Esophagus muscularis mucosa (tissue), 4 donors: ENCODE results near the gene RCAN1.

Source experiments
- EP300 ChIP-seq: sonication (generic); formaldehyde crosslinking; IDR thresholded peaks from one replicate; pipeline ENCODE4 v1.6.1; 2017; ENCODE audit warnings: antibody characterized with exemption
- POLR2A ChIP-seq: fragments of 450-650 bp; IDR thresholded peaks from one replicate; pipeline ENCODE4 v1.6.1; 2017; ENCODE audit warnings: antibody characterized with exemption, moderate library complexity, mild to moderate bottlenecking, low read depth
- POLR2AphosphoS5 ChIP-seq, 2 donors: sonication (generic); formaldehyde crosslinking; IDR thresholded peaks; one replicate each; pipeline ENCODE4 v1.6.1; 2017; ENCODE audit warnings: antibody characterized with exemption in 2 of 2
- TF ChIP-seq, protein P1 (sequence below), 3 experiments: fragments of 200-600 bp in 2 of 3; fragments of 450-650 bp in 1 of 3; sonication (generic) in 2 of 3; IDR thresholded peaks; one replicate each; pipeline ENCODE4 v1.5.1; 2017 to 2019; ENCODE audit warnings: antibody characterized with exemption in 3 of 3, mild to moderate bottlenecking in 2 of 3, moderate library complexity in 1 of 3

DNA sequence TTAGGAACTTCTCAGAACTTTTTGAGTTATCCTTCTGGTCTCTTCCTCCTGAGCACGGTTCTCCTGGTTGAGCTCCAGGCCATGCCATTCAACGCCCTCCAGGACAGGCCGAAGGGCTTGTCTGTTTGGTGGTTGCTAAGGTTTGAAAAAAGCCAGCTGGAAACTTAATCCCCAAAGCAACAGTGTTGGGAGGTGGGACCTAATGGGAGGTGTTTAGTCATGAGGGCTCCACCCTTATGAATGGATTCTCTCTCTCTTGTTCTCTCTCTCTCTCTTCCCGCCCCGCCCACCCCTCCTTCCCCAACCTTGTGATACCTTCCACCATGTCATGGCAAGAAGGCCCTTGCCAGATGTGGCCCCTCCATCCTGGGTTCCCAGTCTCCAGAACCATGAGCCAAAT lies 103.7 kb downstream of the RCAN1 start:
- TF ChIP-seq, protein P1, sequence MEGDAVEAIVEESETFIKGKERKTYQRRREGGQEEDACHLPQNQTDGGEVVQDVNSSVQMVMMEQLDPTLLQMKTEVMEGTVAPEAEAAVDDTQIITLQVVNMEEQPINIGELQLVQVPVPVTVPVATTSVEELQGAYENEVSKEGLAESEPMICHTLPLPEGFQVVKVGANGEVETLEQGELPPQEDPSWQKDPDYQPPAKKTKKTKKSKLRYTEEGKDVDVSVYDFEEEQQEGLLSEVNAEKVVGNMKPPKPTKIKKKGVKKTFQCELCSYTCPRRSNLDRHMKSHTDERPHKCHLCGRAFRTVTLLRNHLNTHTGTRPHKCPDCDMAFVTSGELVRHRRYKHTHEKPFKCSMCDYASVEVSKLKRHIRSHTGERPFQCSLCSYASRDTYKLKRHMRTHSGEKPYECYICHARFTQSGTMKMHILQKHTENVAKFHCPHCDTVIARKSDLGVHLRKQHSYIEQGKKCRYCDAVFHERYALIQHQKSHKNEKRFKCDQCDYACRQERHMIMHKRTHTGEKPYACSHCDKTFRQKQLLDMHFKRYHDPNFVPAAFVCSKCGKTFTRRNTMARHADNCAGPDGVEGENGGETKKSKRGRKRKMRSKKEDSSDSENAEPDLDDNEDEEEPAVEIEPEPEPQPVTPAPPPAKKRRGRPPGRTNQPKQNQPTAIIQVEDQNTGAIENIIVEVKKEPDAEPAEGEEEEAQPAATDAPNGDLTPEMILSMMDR (IDR thresholded peaks at IDR 0.05) = no peak
- TF ChIP-seq EP300 (no peak), POLR2AphosphoS5 (IDR thresholded peaks at IDR 0.05) (no peak), POLR2A (no peak)
